Eye (tissue), 1 donor: Measurements from ENCODE around the gene ZNF444.

Experiments used
- DNase-seq: peaks from one replicate; pipeline ENCODE4 v3.0.0-alpha.2; 2015

The ZNF444 gene

GRCh38 chr19:56107626-56108351, 33.3 kb upstream of the ZNF444 start:
- DNase-seq = no peak

GRCh38 chr19:56108447-56109195, 32.5 kb upstream of the ZNF444 start:
- peak; percentile 58 for DNase-seq

- peak; percentile 36 for DNase-seq
These were observed 31.9 kb upstream of the ZNF444 start for GRCh38 chr19:56109226-56109625.

GRCh38 chr19:56110515-56111448, 30.3 kb upstream of the ZNF444 start:
- peak; percentile 51 for DNase-seq

GRCh38 chr19:56111601-56112312, 29.3 kb upstream of the ZNF444 start:
- DNase-seq = peak; percentile 49

- peak; percentile 38 for DNase-seq
These were observed 28.8 kb upstream of the ZNF444 start for GRCh38 chr19:56112313-56112709.

- no peak for DNase-seq
These were observed 27.9 kb upstream of the ZNF444 start for GRCh38 chr19:56113074-56113632.

- no peak for DNase-seq
These were observed 26.9 kb upstream of the ZNF444 start for GRCh38 chr19:56114051-56114777.

- no peak for DNase-seq
These were observed 26.3 kb upstream of the ZNF444 start for GRCh38 chr19:56114778-56115110.

- DNase-seq = no peak
These were observed 25.6 kb upstream of the ZNF444 start for GRCh38 chr19:56115490-56115889.

GRCh38 chr19:56116606-56117005, 24.5 kb upstream of the ZNF444 start:
- no peak for DNase-seq

- DNase-seq = no peak
These were observed 23.7 kb upstream of the ZNF444 start for GRCh38 chr19:56117376-56117884.

- no peak for DNase-seq
These were observed 23.2 kb upstream of the ZNF444 start for GRCh38 chr19:56117889-56118288.

GRCh38 chr19:56118666-56119581, 22.2 kb upstream of the ZNF444 start:
- DNase-seq = no peak

GRCh38 chr19:56119582-56119978, 21.5 kb upstream of the ZNF444 start:
- DNase-seq = no peak

- DNase-seq = no peak
These were observed 21.1 kb upstream of the ZNF444 start for GRCh38 chr19:56120002-56120370.

- DNase-seq = peak; percentile 69
These were observed 20.5 kb upstream of the ZNF444 start for GRCh38 chr19:56120371-56121179.

GRCh38 chr19:56121180-56122167, 19.6 kb upstream of the ZNF444 start, which contains the start of gene ZNF787:
Gene ZNF787, minus strand, starts transcription at chr19:56121295. Its CDS starts 18,078 bp downstream, at chr19:56103217.
- peak; percentile 99 for DNase-seq
